Measurements from ENCODE around the gene LGALS9B. TPM values are rescaled to one million over a fixed set of nuclear protein-coding genes. Genes with fewer than 3 reads are reported as not detected.
"Not testable (repeated sequence)": the region's sequence is repeated elsewhere in the genome, so short reads cannot be mapped to it uniquely, and the experiment has no call there.

Gene LGALS9B
- total and polyA plus RNA-seq, 11 donors = 0.32 TPM; not detected in 10

DNA sequence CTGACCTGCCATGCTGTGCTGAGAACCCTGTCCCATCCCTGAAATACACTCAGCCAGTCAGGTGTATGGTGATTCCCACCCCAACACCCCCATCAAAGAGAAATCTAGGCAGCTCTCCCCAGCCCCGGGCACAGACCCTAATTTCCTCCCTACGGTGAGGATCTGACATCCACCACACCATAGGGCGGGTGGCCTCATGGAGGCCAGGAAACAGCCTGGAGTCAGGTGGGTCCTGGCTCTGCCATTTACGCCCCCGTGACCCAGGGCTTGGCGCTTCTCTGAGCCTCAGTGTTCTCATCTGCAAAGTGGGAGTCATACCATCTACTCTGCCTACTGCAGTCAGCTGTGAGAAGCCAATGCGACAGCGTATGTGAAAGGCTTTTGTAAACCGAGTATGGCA is 27.4 kb upstream of the LGALS9B start:
- H3K27ac ChIP-seq; intact Hi-C loops (cut with DNase I); H3K4me1 ChIP-seq; H3K4me3 ChIP-seq; H3K9me3 ChIP-seq; H3K36me3 ChIP-seq; H3K27me3 ChIP-seq; ATAC-seq; DNase-seq: not testable (repeated sequence)
- WGBS, 4 donors = 88 to 95% (median 91%) methylated on average over 6 to 7 of the region's 9 CpGs; no CpG with 5 or more reads in 1 of the 4 donors

GRCh38 chr17:20494147-20494546 is 26.8 kb upstream of the LGALS9B start:
- H3K36me3 ChIP-seq; H3K4me1 ChIP-seq; H3K27ac ChIP-seq; intact Hi-C loops (cut with DNase I); H3K27me3 ChIP-seq; H3K9me3 ChIP-seq; H3K4me3 ChIP-seq; DNase-seq; ATAC-seq: not testable (repeated sequence)
- WGBS, 4 donors = 85 to 95% (median 95%) methylated on average over 4 to 6 of the region's 9 CpGs; no CpG with 5 or more reads in 1 of the 4 donors

- H3K4me3 ChIP-seq; H3K27me3 ChIP-seq; ATAC-seq; DNase-seq; intact Hi-C loops (cut with DNase I); H3K4me1 ChIP-seq; H3K27ac ChIP-seq; H3K9me3 ChIP-seq; H3K36me3 ChIP-seq: not testable (repeated sequence)
- WGBS, 4 donors = 79 to 85% (median 81%) methylated on average over 2 to 6 of the region's 8 CpGs
Observed at GRCh38 chr17:20492971-20493370, 25.6 kb upstream of the LGALS9B start.

DNA sequence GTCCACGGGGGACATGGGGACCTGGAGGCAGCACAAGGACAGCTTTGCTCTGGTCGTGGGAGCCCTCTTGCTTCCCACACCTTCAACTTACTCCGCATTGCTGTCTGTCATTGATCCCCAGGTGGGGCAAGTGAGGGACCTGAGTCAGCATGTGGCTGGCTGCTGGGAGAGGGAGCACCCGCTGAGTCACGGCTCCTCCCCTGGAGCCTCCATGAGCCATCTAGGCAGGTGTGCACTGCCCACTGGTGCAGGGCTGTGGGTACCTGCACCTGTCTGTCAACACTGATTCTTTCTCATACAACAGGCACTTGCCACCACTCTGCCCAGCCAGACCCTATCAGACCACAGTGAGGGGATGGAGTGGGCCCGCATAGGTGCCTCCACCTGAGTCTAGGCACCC is 24.8 kb upstream of the LGALS9B start:
- H3K27ac ChIP-seq = not testable (repeated sequence)
- WGBS, 4 donors = 50 to 75% (median 68%) methylated on average over 1 to 4 of the region's 6 CpGs

GRCh38 chr17:20484930-20485329 is 17.6 kb upstream of the LGALS9B start:
- ATAC-seq; H3K9me3 ChIP-seq; H3K27me3 ChIP-seq; H3K36me3 ChIP-seq; H3K27ac ChIP-seq; DNase-seq; H3K4me1 ChIP-seq; intact Hi-C loops (cut with DNase I); H3K4me3 ChIP-seq: not testable (repeated sequence)
- WGBS, 4 donors = 16 to 23% (median 20%) methylated on average over 5 to 6 of the region's 6 CpGs

More for the DNA sequence above, 24.8 kb upstream of the LGALS9B start:
- H3K4me1 ChIP-seq; H3K27me3 ChIP-seq; H3K4me3 ChIP-seq; DNase-seq; H3K36me3 ChIP-seq; intact Hi-C loops (cut with DNase I); H3K9me3 ChIP-seq; ATAC-seq: not testable (repeated sequence)

DNA sequence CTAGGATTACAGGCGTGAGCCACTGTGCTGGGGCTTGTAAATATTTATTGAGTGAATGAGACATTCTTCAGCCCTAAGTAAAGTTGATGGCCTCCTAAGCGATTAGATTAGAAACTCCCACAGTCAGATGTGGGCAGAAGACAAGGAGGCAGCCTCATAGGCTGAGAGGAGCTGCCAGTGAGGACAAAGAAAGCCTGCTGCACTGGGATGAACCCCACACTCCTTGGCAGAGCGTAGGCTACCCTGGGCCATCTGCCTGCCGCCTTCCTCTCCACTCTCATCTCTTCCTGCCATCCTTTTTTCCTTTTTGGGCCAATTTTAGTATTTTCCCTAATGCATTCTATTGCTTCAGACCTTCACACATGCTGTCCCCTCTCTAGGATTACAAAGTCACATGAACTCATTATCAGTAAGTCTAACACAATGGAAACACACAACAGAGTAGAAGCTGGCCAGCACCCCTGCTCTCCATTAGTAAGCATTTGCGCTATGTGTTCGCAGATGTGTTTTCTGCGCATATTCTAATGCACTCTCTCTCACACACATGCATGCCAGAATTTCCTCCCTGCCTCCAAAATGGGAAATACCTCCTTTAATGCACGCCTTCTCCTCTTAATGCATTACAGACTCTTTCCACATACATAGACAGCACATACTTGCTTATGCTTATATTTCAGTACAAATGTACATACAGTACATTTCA is 12.7 kb upstream of the LGALS9B start:
- DNase-seq; H3K27me3 ChIP-seq; intact Hi-C loops (cut with DNase I); H3K9me3 ChIP-seq; ATAC-seq; H3K4me3 ChIP-seq; H3K4me1 ChIP-seq; H3K27ac ChIP-seq; H3K36me3 ChIP-seq: not testable (repeated sequence)
- 87 to 90% (median 88%) methylated on average over 6 of the region's 8 CpGs for WGBS, 4 donors

DNA sequence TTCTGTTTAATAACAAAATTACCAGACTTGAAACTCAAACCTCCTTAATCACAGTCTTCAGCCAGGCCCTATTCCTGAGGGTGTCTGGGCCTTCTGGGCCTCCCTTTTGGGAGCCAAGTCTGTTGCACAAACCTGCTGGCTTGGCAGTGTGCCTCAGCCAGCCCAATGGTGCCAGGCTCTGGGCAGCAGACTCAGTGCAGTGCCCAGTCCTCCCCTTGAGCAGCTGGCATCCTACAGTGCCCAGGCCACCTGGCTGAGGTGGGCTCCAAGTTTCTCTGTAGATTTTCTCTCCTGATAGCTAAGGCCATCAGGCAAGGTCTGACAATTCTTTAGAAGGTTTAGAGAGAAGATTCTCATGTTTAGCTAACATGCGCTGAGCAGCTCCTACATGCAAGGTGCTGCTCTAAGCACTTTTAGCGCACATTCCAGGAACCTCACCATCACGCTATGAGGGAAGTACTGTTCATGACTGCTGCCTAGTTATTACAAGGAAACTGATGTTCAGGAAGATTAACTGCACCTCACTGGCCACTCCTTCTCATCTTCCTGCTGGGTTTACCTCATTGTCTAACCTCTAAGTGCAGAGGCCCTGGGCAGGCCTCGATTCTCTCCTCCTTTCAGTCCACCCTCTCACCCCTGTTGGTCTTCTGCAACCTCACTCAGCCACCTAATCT is 10.2 kb upstream of the LGALS9B start:
- H3K36me3 ChIP-seq; H3K27me3 ChIP-seq; ATAC-seq; DNase-seq; H3K27ac ChIP-seq; intact Hi-C loops (cut with DNase I); H3K9me3 ChIP-seq; H3K4me1 ChIP-seq; H3K4me3 ChIP-seq: not testable (repeated sequence)
- WGBS, 4 donors = 53 to 80% (median 77%) methylated on average over 1 to 3 of the region's 4 CpGs

DNA sequence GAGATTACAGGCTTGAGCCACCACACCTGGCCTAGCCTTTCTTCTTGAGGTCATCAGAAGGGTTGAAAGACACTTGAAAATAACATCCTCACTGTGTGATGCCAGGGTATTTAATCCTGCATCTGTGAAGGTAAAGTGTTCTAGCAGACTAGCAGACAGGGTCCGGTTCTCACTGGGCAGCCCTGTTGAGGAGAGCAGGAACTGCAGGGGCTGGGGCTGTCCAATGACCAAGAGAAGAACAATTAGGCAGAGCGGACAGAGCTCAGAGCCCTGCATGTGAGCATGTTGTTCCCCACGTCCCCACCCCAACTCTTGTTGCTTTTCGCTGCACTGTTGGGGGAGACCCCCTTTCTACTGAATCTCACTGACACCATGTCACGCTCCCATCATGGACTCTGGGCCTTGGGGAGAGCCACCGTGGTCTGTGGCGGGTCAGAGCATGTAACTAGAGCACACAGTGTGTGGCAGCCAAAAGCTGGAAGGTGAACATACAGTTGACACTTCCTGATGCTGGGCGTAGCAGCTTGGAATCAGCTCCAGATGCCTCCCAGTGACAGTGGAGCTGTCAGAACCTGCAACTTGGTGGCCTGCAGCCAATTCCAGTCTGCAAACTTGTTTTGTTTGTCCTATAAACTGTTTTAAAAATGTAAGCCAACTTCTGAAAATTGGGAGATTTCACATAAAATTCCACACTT is 7.9 kb upstream of the LGALS9B start:
- intact Hi-C loops (cut with DNase I); ATAC-seq; H3K9me3 ChIP-seq; H3K36me3 ChIP-seq; H3K27ac ChIP-seq; H3K4me1 ChIP-seq; DNase-seq; H3K27me3 ChIP-seq; H3K4me3 ChIP-seq: not testable (repeated sequence)
- 78 to 87% (median 82%) methylated on average over 7 of the region's 8 CpGs; no CpG with 5 or more reads in 1 of the 4 donors for WGBS, 4 donors

DNA sequence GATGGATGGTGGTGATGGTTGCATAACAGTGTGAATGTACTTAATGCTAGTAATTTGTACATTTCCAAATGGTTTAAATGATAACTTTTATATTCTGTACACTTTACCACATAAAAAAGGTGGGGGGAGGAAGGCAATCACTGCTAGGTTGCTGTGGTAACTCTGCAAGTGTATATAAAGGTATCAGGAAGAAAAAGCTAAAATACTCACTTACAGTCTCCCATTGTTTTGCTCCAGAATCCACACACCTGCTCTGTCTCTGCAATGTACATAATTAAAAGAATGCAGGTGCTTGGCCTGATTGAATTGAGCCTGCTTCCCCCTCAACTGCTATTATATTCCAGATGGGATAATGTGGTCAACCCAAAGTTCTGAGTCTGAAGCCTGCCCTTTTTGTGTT is 6.7 kb upstream of the LGALS9B start:
- H3K27ac ChIP-seq; H3K9me3 ChIP-seq; H3K36me3 ChIP-seq; H3K4me1 ChIP-seq; H3K27me3 ChIP-seq; H3K4me3 ChIP-seq; DNase-seq; intact Hi-C loops (cut with DNase I); ATAC-seq: not testable (repeated sequence)

DNA sequence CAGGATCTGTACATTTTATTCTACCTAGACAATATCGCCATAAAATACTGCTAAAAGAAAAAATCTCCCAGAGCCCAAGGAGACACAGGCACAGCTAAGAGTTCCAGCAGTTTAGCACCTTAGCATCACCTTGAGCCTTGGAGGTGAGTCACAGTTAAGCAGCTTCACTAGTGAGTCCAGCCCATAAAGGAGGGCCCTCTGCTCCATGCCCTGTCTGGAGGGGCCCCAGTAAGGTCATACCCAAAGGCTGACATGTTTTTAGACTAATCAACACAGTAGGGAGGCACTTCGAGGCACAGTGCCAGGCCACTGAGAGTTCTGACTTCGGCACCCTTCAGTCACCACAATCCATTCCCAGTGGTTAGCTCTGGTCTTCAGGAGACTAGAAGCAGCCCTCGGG is 2.6 kb upstream of the LGALS9B start:
- H3K9me3 ChIP-seq; intact Hi-C loops (cut with DNase I); H3K27me3 ChIP-seq; ATAC-seq; H3K36me3 ChIP-seq; H3K4me1 ChIP-seq; H3K27ac ChIP-seq; DNase-seq; H3K4me3 ChIP-seq: not testable (repeated sequence)
- WGBS, 4 donors = 60 to 90% (median 62%) methylated on average over 1 to 2 of the region's 4 CpGs

DNA sequence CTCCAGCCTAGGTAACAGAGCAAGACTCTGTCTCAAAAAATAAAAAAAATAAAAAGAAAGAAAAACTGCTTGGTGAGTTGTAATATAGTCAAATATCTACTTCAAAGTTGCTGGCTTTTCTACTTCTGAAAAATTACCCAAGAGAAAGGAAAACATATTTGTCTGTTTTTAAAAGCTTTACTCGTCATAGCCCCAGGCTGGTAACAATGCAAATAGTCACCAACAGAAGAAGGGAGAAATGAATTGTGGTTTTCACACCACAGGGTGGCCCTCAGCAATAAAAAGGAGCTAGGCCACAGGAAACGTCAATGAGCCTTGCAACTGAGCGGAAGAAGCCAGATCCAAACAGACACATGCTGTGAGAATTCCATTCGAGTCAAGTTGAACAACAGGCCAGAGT is 1.8 kb upstream of the LGALS9B start:
- H3K4me3 ChIP-seq; H3K27me3 ChIP-seq; H3K27ac ChIP-seq; H3K4me1 ChIP-seq; ATAC-seq; H3K9me3 ChIP-seq; intact Hi-C loops (cut with DNase I); DNase-seq; H3K36me3 ChIP-seq: not testable (repeated sequence)
- 46 to 74% (median 55%) methylated on average over 1 to 2 of the region's 4 CpGs for WGBS, 4 donors
